Measurements from ENCODE around the gene SPTBN5. TPM values are rescaled to one million over a fixed set of nuclear protein-coding genes. Genes with fewer than 3 reads are reported as not detected.

Gene SPTBN5
- total RNA-seq, 1 experiment from 2014 or later, result 0.96 TPM

DNA sequence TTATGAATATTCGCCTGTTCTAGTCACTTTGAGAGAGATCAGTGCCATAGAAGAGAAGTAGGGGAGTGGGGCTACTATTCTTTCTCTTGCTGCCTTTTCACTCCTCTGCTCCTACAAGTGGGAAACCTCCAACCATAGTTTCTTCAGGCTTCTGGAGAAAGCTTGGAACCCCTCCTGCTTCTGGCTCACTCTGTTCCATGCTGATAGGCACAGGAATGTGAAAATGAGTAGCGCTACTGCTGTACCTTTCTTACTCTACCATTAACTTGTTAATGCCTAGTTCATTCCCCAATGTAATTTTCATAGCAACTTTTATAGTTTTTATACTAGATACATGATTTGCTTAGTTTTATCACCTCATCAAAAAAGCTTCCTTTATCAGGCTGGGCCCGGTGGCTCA, 92.7 kb downstream of the SPTBN5 start:
- BruUV-seq (replicated peaks), result no TSS peak
- Histone ChIP-seq H3K27ac (ENCODE audit: low read depth, low read length) (no peak overlapping the region), H3K9ac (ENCODE audit: low read length) (no peak overlapping the region), H3K4me2 (ENCODE audit: low read length) (no peak overlapping the region), H3K36me3 (ENCODE audit: control insufficient read depth in 1 of 2, insufficient read depth in 2 of 2, low read length in 2 of 2) (0 out of 4 replicates have a peak, but pooled peaks cover 0 to 8% of the 10 kb centered on the region in 2 experiments), H4K20me1 (ENCODE audit: insufficient read depth) (no peaks in the 10 kb centered on the region), H3K9me2 (ENCODE audit: insufficient read depth) (no peaks in the 10 kb centered on the region), H3K27me3 (ENCODE audit: insufficient read depth, low read length) (no peaks in the 10 kb centered on the region), H3K4me1 (ENCODE audit: control insufficient read depth in 1 of 2, insufficient read depth in 2 of 2, low read length in 2 of 2) (peaks cover 7 to 35% of the 10 kb centered on the region in 2 experiments; a peak in 3 of 4 replicates), H3K79me2 (ENCODE audit: insufficient read depth, low read length) (no peaks in the 10 kb centered on the region), H3K9me3 (ENCODE audit: control insufficient read depth in 1 of 2, insufficient read depth in 1 of 2, low read depth in 1 of 2, low read length in 2 of 2) (no peaks in the 10 kb centered on the region), H2AFZ (ENCODE audit: low read depth, low read length, poor library complexity, severe bottlenecking) (no peak overlapping the region), H3K4me3 (replicated peaks in 1 of 2; ENCODE audit: low read depth in 1 of 2, low read length in 2 of 2) (no peak overlapping the region)
- POLR2A ChIA-PET, result interaction anchor here (1.2 kb wide), 1 partner anchor 27 kb away, joined by 3 read pairs; no protein-coding TSS in a partner anchor
- no peak for ATAC-seq
- RAD21 ChIA-PET (ENCODE audit: low non-redundant PET in 1 of 2, low total read pairs in 2 of 2, uncharacterized antibody in 2 of 2, unreplicated experiment in 2 of 2), result no interaction called here
- intact Hi-C loops (cut with micrococcal nuclease), result no loop called here
- TF ChIP-seq SIN3A (IDR thresholded peaks at IDR 0.05; ENCODE audit: low read depth) (no peak), SP1 (IDR thresholded peaks at IDR 0.05; ENCODE audit: low read depth) (no peak), CEBPB (IDR thresholded peaks at IDR 0.05; ENCODE audit: low read depth) (no peak), EZH2 (IDR thresholded peaks at IDR 0.05) (no peak), POLR2A (IDR thresholded peaks at IDR 0.05; ENCODE audit: borderline replicate concordance, extremely low read depth, insufficient read depth, insufficient read length) (no peak), JUND (IDR thresholded peaks at IDR 0.05) (no peak), CBX3 (IDR thresholded peaks at IDR 0.05; ENCODE audit: low read depth) (no peak), ZNF274 (IDR thresholded peaks at IDR 0.05; ENCODE audit: low read depth, low read length) (no peak), FOSL1 (IDR thresholded peaks at IDR 0.05; ENCODE audit: low read depth) (no peak), CTCF (IDR thresholded peaks at IDR 0.05 in 2 of 3, conservative IDR thresholded peaks at IDR 0.05 in 1 of 3; ENCODE audit: borderline replicate concordance in 1 of 3, insufficient read depth in 1 of 3, low read depth in 2 of 3, low read length in 2 of 3) (no peak)
- TF ChIP-seq, protein P1, sequence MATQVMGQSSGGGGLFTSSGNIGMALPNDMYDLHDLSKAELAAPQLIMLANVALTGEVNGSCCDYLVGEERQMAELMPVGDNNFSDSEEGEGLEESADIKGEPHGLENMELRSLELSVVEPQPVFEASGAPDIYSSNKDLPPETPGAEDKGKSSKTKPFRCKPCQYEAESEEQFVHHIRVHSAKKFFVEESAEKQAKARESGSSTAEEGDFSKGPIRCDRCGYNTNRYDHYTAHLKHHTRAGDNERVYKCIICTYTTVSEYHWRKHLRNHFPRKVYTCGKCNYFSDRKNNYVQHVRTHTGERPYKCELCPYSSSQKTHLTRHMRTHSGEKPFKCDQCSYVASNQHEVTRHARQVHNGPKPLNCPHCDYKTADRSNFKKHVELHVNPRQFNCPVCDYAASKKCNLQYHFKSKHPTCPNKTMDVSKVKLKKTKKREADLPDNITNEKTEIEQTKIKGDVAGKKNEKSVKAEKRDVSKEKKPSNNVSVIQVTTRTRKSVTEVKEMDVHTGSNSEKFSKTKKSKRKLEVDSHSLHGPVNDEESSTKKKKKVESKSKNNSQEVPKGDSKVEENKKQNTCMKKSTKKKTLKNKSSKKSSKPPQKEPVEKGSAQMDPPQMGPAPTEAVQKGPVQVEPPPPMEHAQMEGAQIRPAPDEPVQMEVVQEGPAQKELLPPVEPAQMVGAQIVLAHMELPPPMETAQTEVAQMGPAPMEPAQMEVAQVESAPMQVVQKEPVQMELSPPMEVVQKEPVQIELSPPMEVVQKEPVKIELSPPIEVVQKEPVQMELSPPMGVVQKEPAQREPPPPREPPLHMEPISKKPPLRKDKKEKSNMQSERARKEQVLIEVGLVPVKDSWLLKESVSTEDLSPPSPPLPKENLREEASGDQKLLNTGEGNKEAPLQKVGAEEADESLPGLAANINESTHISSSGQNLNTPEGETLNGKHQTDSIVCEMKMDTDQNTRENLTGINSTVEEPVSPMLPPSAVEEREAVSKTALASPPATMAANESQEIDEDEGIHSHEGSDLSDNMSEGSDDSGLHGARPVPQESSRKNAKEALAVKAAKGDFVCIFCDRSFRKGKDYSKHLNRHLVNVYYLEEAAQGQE (IDR thresholded peaks at IDR 0.05; ENCODE audit: low read depth), result no peak
- TF ChIP-seq, protein P2, sequence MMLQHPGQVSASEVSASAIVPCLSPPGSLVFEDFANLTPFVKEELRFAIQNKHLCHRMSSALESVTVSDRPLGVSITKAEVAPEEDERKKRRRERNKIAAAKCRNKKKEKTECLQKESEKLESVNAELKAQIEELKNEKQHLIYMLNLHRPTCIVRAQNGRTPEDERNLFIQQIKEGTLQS (IDR thresholded peaks at IDR 0.05), result no peak
- DNase-seq (ENCODE audit: low read depth, low spot score), result no peak
- CTCF ChIA-PET, result no interaction called here

Measured in HCT116 (cell line).